Stimulated activated CD8-positive, alpha-beta memory T cell treated with anti-CD3 and anti-CD28 coated beads, Interleukin-15, amount 100 ng/mL, for 4 hours (primary cell): Measurements from ENCODE around the gene MED8.
"Not testable (repeated sequence)": the region's sequence is repeated elsewhere in the genome, so short reads cannot be mapped to it uniquely, and the experiment has no call there.

ENCODE experiments used
- DNase-seq, 2 donors: peaks; one replicate each; pipeline ENCODE4 v3.0.0-alpha.2; 2020; ENCODE audit warnings: low read depth in 2 of 2

The MED8 gene

DNA sequence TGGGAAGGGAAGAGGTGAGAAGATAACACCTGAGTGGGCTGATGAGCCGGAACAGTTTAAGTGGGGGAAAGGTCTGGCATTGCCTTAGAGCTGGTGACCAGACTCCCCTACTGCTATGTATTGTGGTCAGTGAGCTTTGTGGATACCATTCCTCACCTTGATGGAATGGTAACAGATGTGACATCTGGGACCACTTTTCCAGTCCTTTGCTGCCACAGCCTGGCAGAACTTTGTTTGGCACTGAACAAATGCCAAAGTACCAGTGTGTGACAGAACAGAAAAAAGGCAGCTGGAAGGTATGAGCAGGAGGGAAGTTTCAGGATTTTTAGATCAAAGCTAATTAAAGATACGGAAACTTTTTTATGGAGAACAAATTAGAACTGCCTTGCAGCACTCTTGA lies 6.2 kb downstream of the MED8 start:
- DNase-seq: no peak

DNA sequence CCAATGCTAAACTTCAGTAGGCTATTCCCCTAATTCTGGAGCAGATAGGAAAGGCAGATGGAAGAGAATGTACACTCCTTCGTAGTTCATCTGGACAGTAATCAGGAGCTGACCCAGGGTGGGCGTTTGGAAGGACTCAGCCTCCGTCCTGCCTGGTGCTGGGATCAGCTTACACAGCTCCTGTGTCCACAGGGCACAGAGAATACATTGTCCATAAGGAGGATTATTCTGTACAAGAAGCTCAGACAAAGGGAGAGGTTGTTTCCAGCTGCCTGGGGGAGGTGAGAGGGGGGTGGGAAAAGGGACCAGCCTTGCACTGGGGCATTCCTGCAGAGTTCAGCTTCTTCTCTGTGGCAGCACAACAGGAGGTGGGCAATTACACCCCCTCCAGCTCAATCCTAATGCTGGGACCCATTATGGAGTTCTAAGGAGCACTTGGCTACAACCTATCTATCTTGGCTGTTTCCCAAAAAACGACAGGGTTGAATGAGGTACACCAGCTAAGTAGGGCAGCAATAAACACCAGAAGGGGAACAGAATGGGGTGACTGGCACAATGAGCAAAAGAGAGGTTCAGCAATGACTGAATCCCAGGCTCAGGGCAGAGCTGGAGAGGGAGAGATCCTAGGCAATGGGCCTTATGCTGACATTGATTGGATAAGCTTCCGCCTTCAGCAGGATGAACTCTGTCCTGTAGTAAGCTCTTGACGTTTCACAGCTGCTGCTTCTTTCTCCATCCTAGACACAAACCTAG lies 7.4 kb downstream of the MED8 start:
- DNase-seq: no peak

DNA sequence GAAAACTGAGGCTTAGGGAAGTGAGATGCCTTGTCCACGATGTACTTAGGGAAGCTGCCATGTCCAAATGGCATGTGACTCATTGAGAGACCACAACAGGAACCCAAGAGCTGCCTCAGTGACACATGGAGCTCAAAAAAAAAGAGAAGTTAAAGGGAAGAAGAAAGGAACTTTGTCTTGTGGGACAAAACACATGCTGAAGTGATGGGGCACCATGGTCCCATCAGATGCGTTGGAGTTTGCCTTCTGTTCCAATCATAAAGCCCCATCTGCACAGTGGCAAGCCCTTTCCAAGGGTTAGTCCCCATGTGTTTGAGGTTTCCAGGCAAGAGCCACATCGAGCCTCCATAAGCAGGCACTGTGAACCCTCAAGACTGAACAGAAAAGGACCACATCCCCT lies 8.0 kb downstream of the MED8 start:
- DNase-seq: no peak

- DNase-seq: no peak
Observed at GRCh38 chr1:43379476-43379875, 10.1 kb downstream of the MED8 start.

- no peak for DNase-seq
Observed at GRCh38 chr1:43377831-43378230, 11.8 kb downstream of the MED8 start.

DNA sequence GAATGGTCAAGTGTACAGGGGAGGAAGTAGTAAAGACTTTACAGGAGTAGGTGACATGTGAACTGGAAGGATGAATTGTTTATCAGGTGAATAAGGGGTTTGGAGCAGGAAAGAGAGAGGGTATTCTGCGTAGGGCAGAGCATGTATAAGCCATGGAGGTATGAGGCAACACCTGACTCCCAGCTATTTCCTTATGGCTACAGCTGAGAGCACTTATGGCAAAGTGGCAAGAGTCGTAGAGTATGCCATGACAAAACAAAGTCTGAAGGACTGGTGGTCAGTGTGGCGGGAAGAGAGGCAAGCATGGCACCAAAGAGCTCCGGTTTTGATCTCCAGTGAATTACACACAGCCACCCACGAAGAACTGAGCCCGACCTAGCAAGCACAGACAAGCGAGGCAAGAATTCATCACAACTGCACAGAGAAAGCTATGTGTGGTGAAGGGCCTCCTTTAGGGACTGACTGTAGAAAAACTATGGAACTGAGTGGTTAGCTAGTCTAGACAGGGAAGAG lies 12.8 kb downstream of the MED8 start:
- no peak for DNase-seq

DNA sequence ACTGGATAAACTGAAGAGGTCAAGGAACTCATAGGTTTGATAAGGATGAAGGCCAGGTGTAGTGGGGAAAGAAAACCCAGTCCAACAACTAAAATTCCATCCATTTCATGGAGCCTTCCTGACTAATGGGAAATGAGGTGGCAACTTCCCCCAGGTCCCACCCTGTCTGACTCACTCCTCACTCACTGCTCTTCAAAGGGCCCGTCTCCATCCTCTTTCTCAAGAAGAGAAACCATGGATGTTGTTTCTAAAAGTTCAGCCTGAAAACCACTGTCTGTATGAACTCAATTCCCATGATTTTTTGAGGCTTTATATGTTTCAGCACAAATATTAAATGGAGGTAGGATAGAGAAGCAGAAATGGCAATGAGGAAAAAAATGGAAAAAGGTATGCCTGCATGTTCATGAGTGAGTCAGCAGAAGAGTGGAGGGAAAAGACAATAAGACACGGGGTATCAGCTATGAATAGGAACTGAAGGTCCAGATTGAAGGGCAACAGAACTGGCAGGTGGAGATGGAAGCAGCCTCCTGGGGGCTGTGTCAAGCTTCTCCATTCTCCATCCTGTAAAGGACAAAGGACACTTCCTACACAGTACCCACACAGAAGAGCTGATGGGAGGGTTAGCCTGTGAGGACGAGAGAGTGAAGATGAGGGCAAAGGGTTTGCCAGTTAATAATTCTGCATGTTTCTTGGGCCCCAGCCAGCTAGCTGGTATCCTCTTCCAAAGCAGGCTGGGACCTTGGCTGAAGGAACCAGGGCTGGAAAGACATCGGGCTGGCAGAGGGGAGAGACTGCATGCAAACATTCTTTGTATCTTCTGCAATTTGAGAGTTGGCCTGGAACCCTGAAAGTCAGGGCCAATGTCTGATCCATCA lies 16.3 kb downstream of the MED8 start:
- no peak for DNase-seq

DNA sequence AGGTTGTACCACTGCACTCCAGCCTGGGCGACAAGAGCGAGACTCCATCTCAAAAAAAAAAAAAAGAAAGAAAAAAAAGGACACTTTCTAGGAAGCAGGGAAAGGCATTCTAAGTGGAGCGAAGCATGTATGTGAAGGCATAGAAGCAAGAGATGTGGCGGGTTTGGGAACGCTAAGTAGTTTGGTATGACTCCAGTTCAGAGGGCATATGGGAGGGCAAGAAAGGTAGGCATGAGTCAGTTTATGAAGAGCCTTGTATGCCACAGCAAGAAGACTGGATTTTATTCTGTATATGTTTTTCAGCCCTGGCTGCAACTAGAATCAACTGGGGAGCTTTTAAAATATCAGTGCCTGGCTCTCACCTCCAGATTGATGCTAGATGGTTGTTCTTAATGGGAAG lies 17.4 kb downstream of the MED8 start:
- DNase-seq: no peak

GRCh38 chr1:43370564-43370963 lies 19.0 kb downstream of the MED8 start:
- DNase-seq: no peak

GRCh38 chr1:43369779-43370178 lies 19.8 kb downstream of the MED8 start:
- not testable (repeated sequence) for DNase-seq

DNA sequence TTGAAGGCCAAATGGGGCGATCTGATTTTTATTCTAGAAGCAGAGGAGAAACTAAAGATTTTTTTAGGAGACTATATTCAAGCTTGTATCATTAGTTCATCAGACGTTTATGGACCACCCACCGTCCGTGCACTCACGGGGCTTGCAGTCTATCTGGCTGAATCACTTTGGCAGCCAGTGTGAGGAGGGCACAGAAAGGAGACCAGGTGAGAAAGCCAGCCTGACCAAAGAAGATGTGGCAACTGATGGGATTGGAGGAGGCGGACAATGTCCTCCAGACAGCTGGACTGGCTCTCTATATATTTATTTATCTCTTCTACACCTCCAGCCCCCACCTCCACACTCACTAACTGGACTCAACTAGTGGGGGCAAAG lies 21.0 kb downstream of the MED8 start:
- DNase-seq: no peak

- DNase-seq: peak; percentile 64 to 74
Observed at GRCh38 chr1:43367904-43368645, 21.5 kb downstream of the MED8 start, which contains the start of gene ELOVL1. ELOVL1 (minus strand) TSS chr1:43368011; CDS start chr1:43365609, 2,402 bp downstream.

GRCh38 chr1:43367026-43367903 lies 22.3 kb downstream of the MED8 start:
- no peak for DNase-seq

GRCh38 chr1:43366601-43367025 lies 23.0 kb downstream of the MED8 start:
- DNase-seq: no peak

DNA sequence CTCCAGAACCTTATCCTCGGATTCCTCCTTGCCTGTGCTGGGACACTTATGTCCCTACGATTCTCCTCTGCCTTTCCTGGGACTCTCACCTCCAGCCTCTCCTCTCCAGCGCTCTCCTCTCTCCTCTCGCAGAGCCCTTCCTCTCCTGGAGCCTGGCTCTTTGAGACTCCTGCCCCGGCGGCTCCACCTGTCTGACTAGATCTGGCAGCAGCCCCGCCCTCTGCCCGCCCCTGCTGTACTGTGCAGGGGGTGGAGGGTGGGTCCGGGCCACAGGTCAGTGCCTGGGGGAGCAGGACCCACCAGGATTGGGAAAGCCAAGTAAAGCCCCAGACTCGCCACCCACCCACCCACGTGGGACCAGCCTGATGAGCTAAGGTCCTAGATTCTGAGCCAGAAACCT lies 23.4 kb downstream of the MED8 start:
- no peak for DNase-seq

- no peak for DNase-seq
Observed at GRCh38 chr1:43365678-43366077, 23.9 kb downstream of the MED8 start.

DNA sequence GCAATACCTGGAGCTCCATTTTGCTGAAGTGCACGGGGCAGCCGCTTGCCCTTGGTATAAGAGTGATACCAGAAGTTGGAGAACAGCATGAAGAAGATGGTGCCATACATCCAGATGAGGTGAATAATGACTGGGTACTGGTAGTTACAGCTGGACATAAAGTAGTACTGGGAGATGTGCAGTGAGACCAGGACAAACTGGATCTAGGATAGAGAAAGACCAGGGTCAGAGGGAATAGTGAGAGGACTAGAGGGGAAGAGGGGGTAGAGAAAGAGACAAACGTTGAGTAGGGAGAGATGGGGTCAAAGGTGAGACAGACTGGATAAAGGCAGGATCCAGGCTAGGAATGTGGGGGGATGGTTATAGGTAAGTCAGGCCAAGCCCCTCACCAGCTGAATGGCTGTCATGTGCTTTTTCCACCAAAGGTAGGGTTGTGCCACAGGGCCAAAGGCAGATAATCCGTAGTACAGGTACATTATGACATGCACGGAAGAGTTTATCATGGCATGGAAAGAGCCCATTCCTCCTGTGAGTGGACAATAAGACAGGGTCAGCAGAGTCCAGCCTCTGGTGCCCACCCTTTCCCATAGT lies 25.6 kb downstream of the MED8 start:
- DNase-seq: no peak

GRCh38 chr1:43363283-43363934 lies 26.2 kb downstream of the MED8 start:
- no peak for DNase-seq

DNA sequence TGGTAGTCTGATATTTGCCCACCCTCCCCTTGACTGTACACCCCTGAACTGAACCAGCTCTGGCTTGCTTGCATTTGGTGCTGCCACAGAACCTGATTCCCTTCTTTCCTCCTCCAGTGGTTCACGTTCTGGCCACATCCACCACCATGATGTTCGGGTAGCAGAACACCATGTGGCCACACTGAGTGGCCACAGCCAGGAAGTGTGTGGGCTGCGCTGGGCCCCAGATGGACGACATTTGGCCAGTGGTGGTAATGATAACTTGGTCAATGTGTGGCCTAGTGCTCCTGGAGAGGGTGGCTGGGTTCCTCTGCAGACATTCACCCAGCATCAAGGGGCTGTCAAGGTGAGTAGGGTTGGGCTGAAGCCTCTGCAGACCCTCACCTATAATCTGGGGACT lies 29.0 kb downstream of the MED8 start:
- DNase-seq: no peak

DNA sequence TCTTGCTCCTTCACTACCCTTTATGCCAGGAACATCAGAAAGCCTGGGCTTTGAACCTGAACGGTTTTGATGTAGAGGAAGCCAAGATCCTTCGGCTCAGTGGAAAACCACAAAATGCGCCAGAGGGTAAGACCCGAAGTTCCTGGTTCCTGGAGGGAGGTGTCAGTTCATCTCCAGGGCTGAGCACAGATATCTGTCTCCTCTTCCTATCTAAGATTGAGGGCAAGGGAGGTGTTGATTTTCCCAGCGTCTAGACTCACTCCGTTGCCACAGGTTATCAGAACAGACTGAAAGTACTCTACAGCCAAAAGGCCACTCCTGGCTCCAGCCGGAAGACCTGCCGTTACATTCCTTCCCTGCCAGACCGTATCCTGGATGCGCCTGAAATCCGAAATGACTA lies 29.9 kb downstream of the MED8 start:
- no peak for DNase-seq
